GM23338 (cell line): ENCODE results near the gene STARD13. TPM values are rescaled to one million over a fixed set of nuclear protein-coding genes. Genes with fewer than 3 reads are reported as not detected.

ENCODE experiments used
- ATAC-seq: fragments of 200-7000 bp; cut with Tn5 transposase; 3 replicates; pipeline ENCODE4 v1.9.1; 2020
- DNase-seq: peaks from one replicate; pipeline ENCODE4 v3.0.0-alpha.2; 2015; ENCODE audit warnings: low spot score
- H2AFZ ChIP-seq: fragments of 200-600 bp; sonication (generic); 2 replicates; pipeline ENCODE4 v1.8.0; 2016; ENCODE audit warnings: antibody characterized with exemption, mild to moderate bottlenecking, moderate library complexity
- H3F3A ChIP-seq: fragments of 200-600 bp; sonication (generic); replicated peaks from 2 replicates; pipeline ENCODE4 v1.8.0; 2017; ENCODE audit warnings: antibody characterized with exemption, mixed run types, low read depth
- H3K27ac ChIP-seq: fragments of 200-600 bp; sonication (generic); 2 replicates; pipeline ENCODE4 v1.6.1; 2016; ENCODE audit warnings: low read depth
- H3K27me3 ChIP-seq: fragments of 200-600 bp; sonication (generic); 2 replicates; pipeline ENCODE4 v1.8.0; 2016; ENCODE audit warnings: mild to moderate bottlenecking, mixed run types, moderate library complexity; ENCODE audit not compliant: insufficient read depth
- H3K36me3 ChIP-seq: fragments of 200-600 bp; sonication (generic); 2 replicates; pipeline ENCODE4 v1.8.0; 2016; ENCODE audit warnings: mild to moderate bottlenecking; ENCODE audit not compliant: insufficient read depth
- H3K4me1 ChIP-seq: fragments of 200-600 bp; sonication (generic); 2 replicates; pipeline ENCODE4 v1.8.0; 2016; ENCODE audit warnings: mild to moderate bottlenecking, moderate library complexity; ENCODE audit not compliant: insufficient read depth
- H3K4me2 ChIP-seq: fragments of 200-600 bp; sonication (generic); 2 replicates; pipeline ENCODE4 v1.7.1; 2017; ENCODE audit warnings: mixed run types
- H3K4me3 ChIP-seq: fragments of 200-600 bp; sonication (generic); 2 replicates; pipeline ENCODE4 v1.6.1; 2016; ENCODE audit warnings: mixed run types
- H3K79me2 ChIP-seq: fragments of 200-600 bp; sonication (generic); replicated peaks from 2 replicates; pipeline ENCODE4 v1.8.0; 2017; ENCODE audit warnings: mild to moderate bottlenecking; ENCODE audit not compliant: insufficient read depth
- H3K9me2 ChIP-seq: fragments of 200-600 bp; sonication (generic); 2 replicates; pipeline ENCODE4 v1.8.0; 2017; ENCODE audit not compliant: insufficient read depth
- H4K20me1 ChIP-seq: fragments of 200-600 bp; sonication (generic); replicated peaks from 2 replicates; pipeline ENCODE4 v1.8.0; 2017; ENCODE audit warnings: mild to moderate bottlenecking; ENCODE audit not compliant: insufficient read depth
- H3K27ac Mint-ChIP-seq: 2 replicates; pipeline ENCODE4 v1.8.0; 2020; ENCODE audit warnings: inconsistent platforms, mild to moderate bottlenecking, moderate library complexity, mixed read lengths
- H3K27me3 Mint-ChIP-seq: 3 replicates; pipeline ENCODE4 v1.8.0; 2022; ENCODE audit warnings: low read depth, mild to moderate bottlenecking, moderate library complexity, mixed read lengths, inconsistent platforms; ENCODE audit not compliant: insufficient read depth, poor library complexity
- H3K36me3 Mint-ChIP-seq: 3 replicates; pipeline ENCODE4 v1.8.0; 2021; ENCODE audit warnings: low read depth, mild to moderate bottlenecking, inconsistent platforms, moderate library complexity, mixed read lengths
- H3K4me1 Mint-ChIP-seq: 3 replicates; pipeline ENCODE4 v1.8.0; 2020; ENCODE audit warnings: mild to moderate bottlenecking, inconsistent platforms, mixed read lengths
- H3K4me3 Mint-ChIP-seq: 3 replicates; pipeline ENCODE4 v1.8.0; 2021; ENCODE audit warnings: moderate library complexity, mild to moderate bottlenecking, inconsistent platforms, mixed read lengths
- H3K9me3 Mint-ChIP-seq: 3 replicates; pipeline ENCODE4 v1.8.0; 2020; ENCODE audit warnings: moderate library complexity, mild to moderate bottlenecking, inconsistent platforms, mixed read lengths
- EZH2 ChIP-seq: fragments of 200-600 bp; sonication (generic); IDR thresholded peaks from one replicate; pipeline ENCODE4 v1.8.0; 2017; ENCODE audit warnings: antibody characterized with exemption, mild to moderate bottlenecking, low read depth; ENCODE audit not compliant: unreplicated experiment
- JUNB ChIP-seq: IDR thresholded peaks from one replicate; pipeline ENCODE4 v1.6.1; 2016; ENCODE audit warnings: antibody characterized with exemption; ENCODE audit not compliant: unreplicated experiment
- POLR2AphosphoS5 ChIP-seq: IDR thresholded peaks from 2 replicates; pipeline ENCODE4 v1.6.1; 2016; ENCODE audit warnings: antibody characterized with exemption, low read depth
- ZNF114 ChIP-seq: fragments of 250-450 bp; sonication (Bioruptor Pico); IDR thresholded peaks from 2 replicates; pipeline ENCODE4 v1.5.0; 2020; ENCODE audit warnings: mild to moderate bottlenecking, moderate library complexity
- polyA plus RNA-seq: library from polyadenylated mRNA; unstranded; fragments of >200 nt; fragmentation: Nextera tagmentation; extraction: Ambion mirVana; gene quantifications from 2 replicates; pipeline ENCODE4 v1.2.1, GENCODE V29; 2016
- total RNA-seq: library from RNA; depleted of rRNA; stranded (reverse); fragments of >200 nt; shearing (Covaris generic); gene quantifications from 2 replicates; pipeline ENCODE4 v1.2.3, GENCODE V29; 2014
- TF ChIP-seq, protein P1 (sequence below): IDR thresholded peaks from 2 replicates; pipeline ENCODE4 v1.6.1; 2016; ENCODE audit warnings: antibody characterized with exemption
- TF ChIP-seq, protein P2 (sequence below): fragments of 250-450 bp; sonication (Bioruptor Pico); IDR thresholded peaks from 2 replicates; pipeline ENCODE4 v1.5.0; 2020; ENCODE audit warnings: mild to moderate bottlenecking, moderate library complexity
- TF ChIP-seq, protein P3 (sequence below), 2 experiments: fragments of 200-600 bp in 1 of 2; sonication (generic) in 1 of 2; conservative IDR thresholded peaks; 2 replicates each; pipeline versions ENCODE4 v1.5.1 to v1.6.1; 2016 to 2017; ENCODE audit warnings: antibody characterized with exemption in 2 of 2, low read depth in 2 of 2, mild to moderate bottlenecking in 2 of 2, moderate library complexity in 1 of 2
- TF ChIP-seq, protein P4 (sequence below): IDR thresholded peaks from one replicate; pipeline ENCODE4 v1.6.1; 2018; ENCODE audit warnings: antibody characterized with exemption; ENCODE audit not compliant: unreplicated experiment

The STARD13 gene
- total and polyA plus RNA-seq, 2 experiments from 2014 or later: 3.2 to 5.2 TPM

DNA sequence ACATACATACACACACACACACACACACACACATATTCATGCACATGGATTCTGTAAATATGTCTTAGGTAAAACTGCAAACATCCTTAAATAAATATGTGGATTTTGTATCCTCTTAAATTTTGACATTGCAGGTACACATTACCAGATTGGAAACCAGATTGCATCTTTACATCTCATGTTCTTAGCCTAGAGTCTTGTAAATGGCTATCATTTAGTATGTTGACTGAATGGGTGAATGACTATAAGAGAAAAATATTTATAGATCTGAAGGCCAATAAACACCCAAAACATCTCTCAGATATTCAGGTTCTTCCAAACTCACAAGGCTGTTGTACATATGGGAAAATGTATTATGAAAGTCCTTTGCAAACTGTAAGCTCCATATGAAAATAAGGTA is 104.3 kb downstream of the STARD13 start:
- Histone ChIP-seq H3F3A (no peaks in the 10 kb centered on the region), H3K4me3 (no peak overlapping the region), H3K27me3 (peaks cover 53% of the 10 kb centered on the region), H3K9me2 (no peaks in the 10 kb centered on the region), H2AFZ (no peak overlapping the region), H3K27ac (no peak overlapping the region), H3K4me2 (no peak overlapping the region), H3K4me1 (peaks cover 25% of the 10 kb centered on the region), H4K20me1 (no peaks in the 10 kb centered on the region), H3K79me2 (no peaks in the 10 kb centered on the region), H3K36me3 (no peaks in the 10 kb centered on the region)
- Mint-ChIP-seq H3K36me3 (no peaks in the 10 kb centered on the region), H3K4me3 (no peak overlapping the region), H3K9me3 (no peaks in the 10 kb centered on the region), H3K4me1 (peaks cover 28% of the 10 kb centered on the region), H3K27ac (no peak overlapping the region), H3K27me3 (peaks cover 29% of the 10 kb centered on the region)
- DNase-seq (no peak), ATAC-seq (no peak)
- TF ChIP-seq EZH2: no peak
- TF ChIP-seq ZNF114 (CRISPR knock-in tag): no peak
- TF ChIP-seq, protein P1, sequence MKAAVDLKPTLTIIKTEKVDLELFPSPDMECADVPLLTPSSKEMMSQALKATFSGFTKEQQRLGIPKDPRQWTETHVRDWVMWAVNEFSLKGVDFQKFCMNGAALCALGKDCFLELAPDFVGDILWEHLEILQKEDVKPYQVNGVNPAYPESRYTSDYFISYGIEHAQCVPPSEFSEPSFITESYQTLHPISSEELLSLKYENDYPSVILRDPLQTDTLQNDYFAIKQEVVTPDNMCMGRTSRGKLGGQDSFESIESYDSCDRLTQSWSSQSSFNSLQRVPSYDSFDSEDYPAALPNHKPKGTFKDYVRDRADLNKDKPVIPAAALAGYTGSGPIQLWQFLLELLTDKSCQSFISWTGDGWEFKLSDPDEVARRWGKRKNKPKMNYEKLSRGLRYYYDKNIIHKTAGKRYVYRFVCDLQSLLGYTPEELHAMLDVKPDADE: no peak

DNA sequence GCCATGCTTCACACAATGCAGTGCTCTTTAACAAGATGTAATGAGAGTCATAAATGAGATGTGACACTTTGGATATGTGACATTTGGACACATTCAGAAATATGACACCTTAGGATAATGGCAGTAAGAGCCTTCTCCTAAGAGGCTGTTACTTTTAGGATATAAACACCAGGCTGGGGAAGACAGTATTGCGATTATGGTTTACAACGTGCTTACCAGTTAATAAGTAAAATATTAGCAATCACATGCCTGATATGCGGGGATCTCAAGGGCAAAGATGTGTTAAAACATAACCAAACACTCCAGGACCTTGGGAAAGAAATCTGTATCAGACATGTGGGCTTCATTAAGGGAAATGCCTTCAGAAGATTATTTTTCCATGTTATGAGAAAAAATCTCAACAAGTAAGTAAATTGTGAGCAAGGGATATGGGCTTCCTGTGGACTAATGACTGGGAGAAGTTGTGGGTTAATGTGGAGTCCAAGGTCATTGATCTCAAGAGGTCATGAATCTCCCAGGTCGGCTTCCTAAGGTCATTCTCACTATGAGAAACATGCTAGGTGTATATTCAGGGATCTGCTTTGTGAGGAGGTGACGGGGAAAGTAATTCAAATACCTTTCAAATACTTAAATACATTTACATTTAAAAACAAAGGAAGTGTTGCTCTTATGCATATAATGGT is 105.3 kb downstream of the STARD13 start:
- Mint-ChIP-seq H3K27me3 (peaks cover 29% of the 10 kb centered on the region), H3K4me1 (peaks cover 20% of the 10 kb centered on the region), H3K4me3 (no peak overlapping the region), H3K27ac (no peak overlapping the region), H3K36me3 (no peaks in the 10 kb centered on the region), H3K9me3 (no peaks in the 10 kb centered on the region)
- peaks cover 18% of the 10 kb centered on the region for H3K4me1 ChIP-seq
- H3K79me2 ChIP-seq: no peaks in the 10 kb centered on the region
- H3K4me2 ChIP-seq: peak overlapping the region; percentile 26
- no peak overlapping the region for H2AFZ ChIP-seq
- no peaks in the 10 kb centered on the region for H3K9me2 ChIP-seq
- TF ChIP-seq, protein P2, sequence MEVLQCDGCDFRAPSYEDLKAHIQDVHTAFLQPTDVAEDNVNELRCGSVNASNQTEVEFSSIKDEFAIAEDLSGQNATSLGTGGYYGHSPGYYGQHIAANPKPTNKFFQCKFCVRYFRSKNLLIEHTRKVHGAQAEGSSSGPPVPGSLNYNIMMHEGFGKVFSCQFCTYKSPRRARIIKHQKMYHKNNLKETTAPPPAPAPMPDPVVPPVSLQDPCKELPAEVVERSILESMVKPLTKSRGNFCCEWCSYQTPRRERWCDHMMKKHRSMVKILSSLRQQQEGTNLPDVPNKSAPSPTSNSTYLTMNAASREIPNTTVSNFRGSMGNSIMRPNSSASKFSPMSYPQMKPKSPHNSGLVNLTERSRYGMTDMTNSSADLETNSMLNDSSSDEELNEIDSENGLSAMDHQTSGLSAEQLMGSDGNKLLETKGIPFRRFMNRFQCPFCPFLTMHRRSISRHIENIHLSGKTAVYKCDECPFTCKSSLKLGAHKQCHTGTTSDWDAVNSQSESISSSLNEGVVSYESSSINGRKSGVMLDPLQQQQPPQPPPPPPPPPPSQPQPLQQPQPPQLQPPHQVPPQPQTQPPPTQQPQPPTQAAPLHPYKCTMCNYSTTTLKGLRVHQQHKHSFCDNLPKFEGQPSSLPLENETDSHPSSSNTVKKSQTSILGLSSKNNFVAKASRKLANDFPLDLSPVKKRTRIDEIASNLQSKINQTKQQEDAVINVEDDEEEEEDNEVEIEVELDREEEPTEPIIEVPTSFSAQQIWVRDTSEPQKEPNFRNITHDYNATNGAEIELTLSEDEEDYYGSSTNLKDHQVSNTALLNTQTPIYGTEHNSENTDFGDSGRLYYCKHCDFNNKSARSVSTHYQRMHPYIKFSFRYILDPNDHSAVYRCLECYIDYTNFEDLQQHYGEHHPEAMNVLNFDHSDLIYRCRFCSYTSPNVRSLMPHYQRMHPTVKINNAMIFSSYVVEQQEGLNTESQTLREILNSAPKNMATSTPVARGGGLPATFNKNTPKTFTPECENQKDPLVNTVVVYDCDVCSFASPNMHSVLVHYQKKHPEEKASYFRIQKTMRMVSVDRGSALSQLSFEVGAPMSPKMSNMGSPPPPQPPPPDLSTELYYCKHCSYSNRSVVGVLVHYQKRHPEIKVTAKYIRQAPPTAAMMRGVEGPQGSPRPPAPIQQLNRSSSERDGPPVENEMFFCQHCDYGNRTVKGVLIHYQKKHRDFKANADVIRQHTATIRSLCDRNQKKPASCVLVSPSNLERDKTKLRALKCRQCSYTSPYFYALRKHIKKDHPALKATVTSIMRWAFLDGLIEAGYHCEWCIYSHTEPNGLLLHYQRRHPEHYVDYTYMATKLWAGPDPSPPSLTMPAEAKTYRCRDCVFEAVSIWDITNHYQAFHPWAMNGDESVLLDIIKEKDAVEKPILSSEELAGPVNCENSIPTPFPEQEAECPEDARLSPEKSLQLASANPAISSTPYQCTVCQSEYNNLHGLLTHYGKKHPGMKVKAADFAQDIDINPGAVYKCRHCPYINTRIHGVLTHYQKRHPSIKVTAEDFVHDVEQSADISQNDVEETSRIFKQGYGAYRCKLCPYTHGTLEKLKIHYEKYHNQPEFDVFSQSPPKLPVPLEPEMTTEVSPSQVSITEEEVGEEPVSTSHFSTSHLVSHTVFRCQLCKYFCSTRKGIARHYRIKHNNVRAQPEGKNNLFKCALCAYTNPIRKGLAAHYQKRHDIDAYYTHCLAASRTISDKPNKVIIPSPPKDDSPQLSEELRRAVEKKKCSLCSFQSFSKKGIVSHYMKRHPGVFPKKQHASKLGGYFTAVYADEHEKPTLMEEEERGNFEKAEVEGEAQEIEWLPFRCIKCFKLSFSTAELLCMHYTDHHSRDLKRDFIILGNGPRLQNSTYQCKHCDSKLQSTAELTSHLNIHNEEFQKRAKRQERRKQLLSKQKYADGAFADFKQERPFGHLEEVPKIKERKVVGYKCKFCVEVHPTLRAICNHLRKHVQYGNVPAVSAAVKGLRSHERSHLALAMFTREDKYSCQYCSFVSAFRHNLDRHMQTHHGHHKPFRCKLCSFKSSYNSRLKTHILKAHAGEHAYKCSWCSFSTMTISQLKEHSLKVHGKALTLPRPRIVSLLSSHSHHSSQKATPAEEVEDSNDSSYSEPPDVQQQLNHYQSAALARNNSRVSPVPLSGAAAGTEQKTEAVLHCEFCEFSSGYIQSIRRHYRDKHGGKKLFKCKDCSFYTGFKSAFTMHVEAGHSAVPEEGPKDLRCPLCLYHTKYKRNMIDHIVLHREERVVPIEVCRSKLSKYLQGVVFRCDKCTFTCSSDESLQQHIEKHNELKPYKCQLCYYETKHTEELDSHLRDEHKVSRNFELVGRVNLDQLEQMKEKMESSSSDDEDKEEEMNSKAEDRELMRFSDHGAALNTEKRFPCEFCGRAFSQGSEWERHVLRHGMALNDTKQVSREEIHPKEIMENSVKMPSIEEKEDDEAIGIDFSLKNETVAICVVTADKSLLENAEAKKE (CRISPR knock-in tag): no peak
- TF ChIP-seq, protein P3, sequence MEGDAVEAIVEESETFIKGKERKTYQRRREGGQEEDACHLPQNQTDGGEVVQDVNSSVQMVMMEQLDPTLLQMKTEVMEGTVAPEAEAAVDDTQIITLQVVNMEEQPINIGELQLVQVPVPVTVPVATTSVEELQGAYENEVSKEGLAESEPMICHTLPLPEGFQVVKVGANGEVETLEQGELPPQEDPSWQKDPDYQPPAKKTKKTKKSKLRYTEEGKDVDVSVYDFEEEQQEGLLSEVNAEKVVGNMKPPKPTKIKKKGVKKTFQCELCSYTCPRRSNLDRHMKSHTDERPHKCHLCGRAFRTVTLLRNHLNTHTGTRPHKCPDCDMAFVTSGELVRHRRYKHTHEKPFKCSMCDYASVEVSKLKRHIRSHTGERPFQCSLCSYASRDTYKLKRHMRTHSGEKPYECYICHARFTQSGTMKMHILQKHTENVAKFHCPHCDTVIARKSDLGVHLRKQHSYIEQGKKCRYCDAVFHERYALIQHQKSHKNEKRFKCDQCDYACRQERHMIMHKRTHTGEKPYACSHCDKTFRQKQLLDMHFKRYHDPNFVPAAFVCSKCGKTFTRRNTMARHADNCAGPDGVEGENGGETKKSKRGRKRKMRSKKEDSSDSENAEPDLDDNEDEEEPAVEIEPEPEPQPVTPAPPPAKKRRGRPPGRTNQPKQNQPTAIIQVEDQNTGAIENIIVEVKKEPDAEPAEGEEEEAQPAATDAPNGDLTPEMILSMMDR (conservative IDR thresholded peaks at IDR 0.05; ENCODE audit: low read depth in 2 of 2): no peak
- TF ChIP-seq JUNB (no peak), POLR2AphosphoS5 (no peak), EZH2 (no peak)
- TF ChIP-seq, protein P4, sequence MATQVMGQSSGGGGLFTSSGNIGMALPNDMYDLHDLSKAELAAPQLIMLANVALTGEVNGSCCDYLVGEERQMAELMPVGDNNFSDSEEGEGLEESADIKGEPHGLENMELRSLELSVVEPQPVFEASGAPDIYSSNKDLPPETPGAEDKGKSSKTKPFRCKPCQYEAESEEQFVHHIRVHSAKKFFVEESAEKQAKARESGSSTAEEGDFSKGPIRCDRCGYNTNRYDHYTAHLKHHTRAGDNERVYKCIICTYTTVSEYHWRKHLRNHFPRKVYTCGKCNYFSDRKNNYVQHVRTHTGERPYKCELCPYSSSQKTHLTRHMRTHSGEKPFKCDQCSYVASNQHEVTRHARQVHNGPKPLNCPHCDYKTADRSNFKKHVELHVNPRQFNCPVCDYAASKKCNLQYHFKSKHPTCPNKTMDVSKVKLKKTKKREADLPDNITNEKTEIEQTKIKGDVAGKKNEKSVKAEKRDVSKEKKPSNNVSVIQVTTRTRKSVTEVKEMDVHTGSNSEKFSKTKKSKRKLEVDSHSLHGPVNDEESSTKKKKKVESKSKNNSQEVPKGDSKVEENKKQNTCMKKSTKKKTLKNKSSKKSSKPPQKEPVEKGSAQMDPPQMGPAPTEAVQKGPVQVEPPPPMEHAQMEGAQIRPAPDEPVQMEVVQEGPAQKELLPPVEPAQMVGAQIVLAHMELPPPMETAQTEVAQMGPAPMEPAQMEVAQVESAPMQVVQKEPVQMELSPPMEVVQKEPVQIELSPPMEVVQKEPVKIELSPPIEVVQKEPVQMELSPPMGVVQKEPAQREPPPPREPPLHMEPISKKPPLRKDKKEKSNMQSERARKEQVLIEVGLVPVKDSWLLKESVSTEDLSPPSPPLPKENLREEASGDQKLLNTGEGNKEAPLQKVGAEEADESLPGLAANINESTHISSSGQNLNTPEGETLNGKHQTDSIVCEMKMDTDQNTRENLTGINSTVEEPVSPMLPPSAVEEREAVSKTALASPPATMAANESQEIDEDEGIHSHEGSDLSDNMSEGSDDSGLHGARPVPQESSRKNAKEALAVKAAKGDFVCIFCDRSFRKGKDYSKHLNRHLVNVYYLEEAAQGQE: no peak
- no peaks in the 10 kb centered on the region; the same call in 1 of the 2 replicates for H4K20me1 ChIP-seq
- DNase-seq (peak; percentile 23), ATAC-seq (no peak; the same call in 2 of the 3 replicates)
- H3K4me3 ChIP-seq: no peak overlapping the region
- H3F3A ChIP-seq: no peaks in the 10 kb centered on the region
- no peaks in the 10 kb centered on the region for H3K36me3 ChIP-seq
- peaks cover 53% of the 10 kb centered on the region for H3K27me3 ChIP-seq
- no peak overlapping the region for H3K27ac ChIP-seq
